ENCODE data around the gene EPHA6.
"Not testable (repeated sequence)": the region's sequence is repeated elsewhere in the genome, so short reads cannot be mapped to it uniquely, and the experiment has no call there.

EPHA6 gene

DNA sequence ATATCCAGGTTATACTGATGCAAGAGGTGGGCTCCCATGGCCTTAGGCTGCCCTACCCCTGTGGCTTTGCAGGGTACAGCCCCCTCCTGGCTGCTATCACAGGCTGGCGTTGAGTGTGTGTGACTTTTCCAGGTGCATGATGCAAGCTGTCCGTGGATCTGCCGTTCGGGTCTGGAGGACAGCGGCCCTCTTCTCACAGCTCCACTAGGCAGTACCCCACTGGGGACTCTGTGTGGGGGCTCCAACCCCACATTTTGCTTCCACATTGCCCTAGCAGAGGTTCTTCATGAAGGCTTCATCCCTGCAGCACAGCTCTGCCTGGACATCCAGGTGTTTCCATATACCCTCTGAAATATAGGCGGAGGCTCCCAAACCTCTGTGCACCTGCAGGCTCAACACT is 610.6 kb downstream of the EPHA6 start:
- in situ Hi-C loops (cut with HindIII; ENCODE audit: low sequenced_read_pairs): no loop called here

DNA sequence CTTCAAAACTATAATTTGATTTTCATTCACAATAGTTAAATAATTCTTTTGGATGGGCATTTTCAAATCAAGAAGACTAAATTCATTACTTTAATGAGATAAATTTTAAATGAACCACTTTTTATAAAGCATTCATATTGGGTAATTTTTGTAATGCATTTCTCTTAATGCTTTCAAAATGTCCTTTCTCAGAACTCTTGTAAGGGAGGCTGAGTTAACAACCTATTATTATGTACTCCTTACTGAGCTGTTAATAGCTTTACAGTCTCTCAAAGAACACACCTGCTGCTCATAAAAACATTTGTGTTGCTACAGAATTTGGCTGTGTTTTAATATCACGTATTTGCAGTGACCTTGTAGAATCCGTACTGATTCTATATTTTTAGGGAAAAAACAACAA is 616.2 kb downstream of the EPHA6 start:
- in situ Hi-C loops (cut with HindIII; ENCODE audit: low sequenced_read_pairs): no loop called here

DNA sequence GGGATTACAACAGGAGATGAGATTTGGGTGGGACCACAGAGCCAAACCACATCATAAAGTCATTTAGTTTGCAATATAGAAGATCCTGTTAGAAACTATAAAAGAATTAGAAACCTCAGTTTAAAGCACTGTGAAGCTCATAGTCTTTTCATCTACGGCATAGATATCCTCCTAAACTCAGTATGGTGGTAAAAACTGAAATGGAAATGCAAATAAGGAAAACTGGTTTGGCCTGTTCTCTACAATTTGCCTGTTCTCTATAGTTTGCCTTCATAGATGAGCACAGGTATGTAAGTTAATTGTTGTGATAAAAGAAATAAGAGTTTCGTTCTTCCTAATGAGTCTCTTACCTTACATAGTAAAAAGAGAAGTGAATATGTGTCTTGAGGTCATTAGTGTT is 618.5 kb downstream of the EPHA6 start:
- in situ Hi-C loops (cut with HindIII; ENCODE audit: low sequenced_read_pairs): no loop called here

DNA sequence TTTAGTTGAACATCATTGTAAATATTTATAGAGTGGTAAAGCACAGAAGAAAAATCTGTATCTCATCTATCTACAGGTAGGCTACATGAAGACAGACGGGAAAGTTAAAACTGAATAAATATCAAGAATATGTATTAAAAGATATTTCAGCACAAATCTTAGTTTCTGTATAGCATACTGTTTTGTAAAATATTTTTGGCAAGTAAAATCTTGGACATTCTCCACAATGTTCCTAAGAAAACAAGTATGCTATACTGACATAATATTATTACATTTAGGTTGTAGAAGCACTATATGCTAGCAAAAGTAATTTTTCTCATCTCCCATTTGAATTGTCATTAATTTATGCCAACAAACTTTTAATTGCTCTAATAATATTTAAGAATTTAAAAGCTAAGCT is 623.7 kb downstream of the EPHA6 start:
- in situ Hi-C loops (cut with HindIII; ENCODE audit: low sequenced_read_pairs): no loop called here

DNA sequence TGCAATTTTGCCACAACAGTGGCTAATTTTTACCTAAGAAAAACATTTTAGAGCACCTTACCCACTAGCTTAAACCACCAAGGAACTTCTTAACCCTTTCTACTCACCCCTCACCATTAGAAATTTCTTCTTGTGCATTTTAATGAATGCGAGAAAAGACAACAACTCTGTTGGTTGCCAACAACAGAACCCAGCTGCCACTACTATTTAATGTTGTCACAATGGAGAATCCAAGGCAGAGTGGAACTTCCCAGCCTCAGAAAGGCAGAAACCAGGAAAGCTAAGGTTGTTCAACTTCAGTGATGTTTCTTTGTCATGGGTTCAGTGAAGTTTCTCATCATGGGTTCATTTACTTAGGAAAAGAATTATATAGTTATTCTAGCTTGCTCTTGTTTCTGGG is 625.0 kb downstream of the EPHA6 start:
- in situ Hi-C loops (cut with HindIII; ENCODE audit: low sequenced_read_pairs): no loop called here

DNA sequence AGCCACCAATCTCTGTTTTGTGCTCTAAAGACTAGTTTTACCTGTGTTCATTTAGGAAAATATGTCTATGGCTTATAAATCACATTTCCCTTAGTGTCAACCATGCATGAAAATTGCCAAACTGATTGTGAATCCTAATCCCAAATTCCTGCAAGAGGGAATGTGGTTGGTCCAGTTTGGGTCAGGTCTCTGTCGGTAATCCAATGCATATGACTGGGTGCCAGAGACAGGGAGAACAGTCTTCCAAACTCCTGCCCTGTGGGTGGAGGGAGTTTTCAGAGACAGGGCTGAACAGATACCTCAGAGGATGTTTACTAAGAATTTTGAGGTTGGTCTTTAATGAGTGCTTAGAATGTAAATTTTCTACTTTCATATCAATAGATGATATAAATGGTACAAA is 649.6 kb downstream of the EPHA6 start:
- in situ Hi-C loops (cut with HindIII; ENCODE audit: low sequenced_read_pairs): no loop called here

DNA sequence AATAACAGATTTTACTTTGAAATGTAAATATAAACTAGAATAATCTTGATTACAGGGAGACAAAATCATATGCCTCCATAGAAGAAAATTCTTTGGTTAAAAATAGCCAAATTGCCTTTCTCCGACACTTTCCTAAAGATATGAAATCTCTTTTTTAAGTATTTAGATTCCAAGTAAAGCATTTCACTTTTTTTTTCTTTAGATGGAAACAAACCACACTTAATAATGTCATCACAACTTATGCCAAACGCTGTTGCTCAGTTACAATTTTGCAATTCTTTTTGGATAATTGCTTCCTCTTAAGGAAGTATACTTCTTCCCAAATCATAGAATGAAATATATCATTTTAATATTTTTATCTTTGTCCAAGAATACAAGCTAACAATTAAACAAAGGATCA is 656.1 kb downstream of the EPHA6 start:
- in situ Hi-C loops (cut with HindIII; ENCODE audit: low sequenced_read_pairs): no loop called here

DNA sequence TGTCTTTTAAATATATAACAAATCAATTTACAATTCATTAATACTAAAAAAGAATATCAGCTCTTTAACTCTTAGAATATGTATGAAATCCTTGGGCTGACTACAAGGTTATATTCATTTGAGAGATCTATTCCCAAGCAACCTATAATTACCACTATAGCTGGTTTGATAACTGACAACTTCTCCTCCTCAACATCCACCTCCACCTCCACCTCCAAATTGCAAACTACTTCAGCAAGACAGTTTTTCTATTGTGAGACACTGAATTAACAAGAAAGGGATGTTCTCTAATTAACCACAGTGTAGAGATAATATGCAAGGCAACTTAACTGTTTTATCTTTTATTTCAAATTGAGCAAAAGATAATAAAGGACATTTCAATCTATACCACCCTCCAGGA is 665.3 kb downstream of the EPHA6 start:
- in situ Hi-C loops (cut with HindIII; ENCODE audit: low sequenced_read_pairs): no loop called here

DNA sequence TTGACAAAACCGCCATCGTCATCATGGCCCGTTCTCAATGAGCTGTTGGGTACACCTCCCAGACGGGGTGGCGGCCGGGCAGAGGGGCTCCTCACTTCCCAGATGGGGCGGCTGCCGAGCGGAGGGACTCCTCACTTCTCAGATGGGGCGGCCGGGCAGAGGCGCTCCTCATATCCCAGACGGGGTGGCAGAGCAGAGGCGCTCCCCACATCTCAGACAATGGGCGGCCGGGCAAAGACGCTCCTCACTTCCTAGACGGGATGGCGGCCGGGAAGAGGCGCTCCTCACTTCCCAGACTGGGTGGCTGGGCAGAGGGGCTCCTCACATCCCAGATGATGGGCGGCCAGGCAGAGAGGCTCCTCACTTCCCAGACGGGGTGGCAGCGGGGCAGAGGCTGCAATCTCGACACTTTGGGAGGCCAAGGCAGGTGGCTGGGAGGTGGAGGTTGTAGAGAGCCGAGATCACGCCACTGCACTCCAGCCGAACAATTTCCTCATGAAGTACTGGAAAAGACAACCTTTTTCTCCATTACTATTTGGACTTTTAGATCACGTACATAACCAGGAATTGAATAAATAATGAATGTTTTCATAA is 666.4 kb downstream of the EPHA6 start:
- in situ Hi-C loops (cut with HindIII; ENCODE audit: low sequenced_read_pairs): not testable (repeated sequence)

DNA sequence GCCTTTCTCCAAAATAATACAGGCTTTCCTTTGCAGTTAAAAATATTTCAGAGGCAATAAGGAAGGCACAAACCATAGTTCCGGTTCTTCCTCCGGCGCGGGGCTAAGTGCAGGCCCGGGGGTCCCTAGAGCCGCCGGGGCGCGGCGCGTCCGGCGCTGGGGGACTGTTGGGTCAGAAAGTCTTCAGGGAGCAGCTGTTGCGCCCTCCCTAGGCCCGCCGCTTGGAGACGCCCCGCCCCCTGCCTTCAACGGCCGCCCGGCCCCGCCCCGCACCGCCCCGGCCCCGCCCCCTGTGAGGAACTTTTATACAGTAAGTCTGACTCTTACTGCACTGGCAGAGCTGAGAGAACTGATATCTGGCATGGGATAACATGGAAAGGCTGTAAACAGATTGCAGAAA is 667.0 kb downstream of the EPHA6 start:
- in situ Hi-C loops (cut with HindIII; ENCODE audit: low sequenced_read_pairs): no loop called here

DNA sequence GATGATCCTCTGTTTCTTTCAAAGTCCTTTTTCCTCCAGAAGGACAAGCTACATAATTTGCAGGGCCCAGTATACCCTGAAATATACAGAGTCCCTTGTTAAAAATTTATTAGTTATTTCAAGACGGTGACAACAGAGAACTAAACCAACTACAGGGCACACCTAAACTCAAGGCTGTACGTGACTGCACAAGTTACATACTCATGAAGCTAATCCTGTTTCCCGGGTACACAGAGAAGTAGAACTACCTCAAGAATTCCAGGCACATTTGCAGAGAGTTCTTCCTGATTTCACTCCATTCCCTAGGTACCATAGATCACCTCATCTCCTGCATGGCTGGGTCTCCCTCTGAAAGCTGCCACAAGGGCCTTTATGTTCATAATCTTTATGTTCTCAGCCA is 670.8 kb downstream of the EPHA6 start:
- in situ Hi-C loops (cut with HindIII; ENCODE audit: low sequenced_read_pairs): no loop called here

DNA sequence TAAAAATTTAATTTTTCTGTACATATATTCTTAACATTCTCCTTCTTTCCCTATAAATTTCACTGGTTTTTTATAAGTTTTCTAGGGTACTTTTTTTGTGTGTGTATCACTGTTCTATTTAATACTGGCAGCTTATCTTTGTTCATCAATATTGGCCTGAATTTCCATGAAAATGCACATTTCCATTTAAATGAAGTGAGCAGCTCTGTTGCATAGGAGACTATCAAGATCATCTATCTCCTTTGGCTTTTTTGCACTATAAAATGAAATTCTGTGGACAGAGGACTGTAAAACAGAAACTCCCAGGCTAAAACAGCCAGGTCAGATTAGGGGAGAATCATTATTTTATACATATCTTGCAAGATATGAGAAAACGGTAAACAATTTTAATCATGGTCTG is 673.2 kb downstream of the EPHA6 start:
- in situ Hi-C loops (cut with HindIII; ENCODE audit: low sequenced_read_pairs): no loop called here

DNA sequence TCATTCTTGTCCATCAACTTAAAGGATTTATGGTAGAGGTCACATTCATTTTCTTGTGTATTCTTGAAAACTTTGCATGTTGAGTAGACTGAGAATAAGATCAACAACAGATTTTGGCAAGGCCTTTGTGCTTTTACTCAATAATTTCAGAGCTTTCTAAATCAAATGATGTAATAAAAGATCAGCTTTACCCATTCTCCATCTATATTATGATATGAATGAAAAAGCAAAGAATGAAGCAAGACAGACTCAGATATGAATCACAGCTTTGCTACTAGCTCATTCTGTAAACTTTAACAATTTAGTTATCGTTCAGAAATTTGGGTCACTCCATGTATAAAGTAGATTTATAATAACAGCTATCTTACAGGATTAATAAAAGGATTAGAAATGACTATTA is 674.3 kb downstream of the EPHA6 start:
- in situ Hi-C loops (cut with HindIII; ENCODE audit: low sequenced_read_pairs): no loop called here

DNA sequence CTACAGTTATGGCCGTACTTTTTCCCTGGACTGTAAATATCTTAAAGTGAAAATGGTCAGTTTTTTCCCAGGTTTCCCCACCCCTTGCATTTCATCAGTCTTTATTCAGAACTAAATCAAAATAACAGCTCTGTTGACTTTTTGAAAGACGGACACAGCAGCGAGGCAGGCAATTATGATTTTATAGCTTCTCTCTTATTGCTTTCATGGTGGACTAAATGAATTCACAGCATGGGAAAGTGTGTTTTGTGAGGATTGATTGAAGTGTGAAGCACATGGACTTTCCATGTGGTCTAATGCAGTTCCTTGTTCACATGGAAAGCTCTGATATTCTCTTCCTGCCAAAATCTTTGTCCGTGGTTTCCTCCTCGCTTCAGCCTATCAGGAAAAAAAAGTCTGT is 681.5 kb downstream of the EPHA6 start:
- in situ Hi-C loops (cut with HindIII; ENCODE audit: low sequenced_read_pairs): no loop called here

DNA sequence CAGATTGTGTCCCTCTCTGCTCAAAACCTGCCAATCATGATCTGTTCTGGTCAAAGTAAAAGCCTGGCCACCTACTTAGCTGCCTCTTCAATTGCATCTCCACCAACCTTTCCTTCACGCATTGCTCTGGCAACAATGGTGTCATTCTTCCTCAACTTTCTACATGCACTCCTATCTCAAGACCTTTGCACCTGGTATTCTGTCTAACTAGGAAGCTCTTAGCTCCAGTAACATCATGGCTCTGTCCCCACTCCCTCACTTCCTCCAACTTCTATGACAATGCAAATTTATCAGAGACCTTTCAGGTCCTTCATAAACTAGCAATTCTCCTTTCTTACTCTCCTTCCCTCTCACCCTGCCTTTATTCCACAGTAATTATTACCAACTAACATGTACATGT is 682.7 kb downstream of the EPHA6 start:
- in situ Hi-C loops (cut with HindIII; ENCODE audit: low sequenced_read_pairs): no loop called here

DNA sequence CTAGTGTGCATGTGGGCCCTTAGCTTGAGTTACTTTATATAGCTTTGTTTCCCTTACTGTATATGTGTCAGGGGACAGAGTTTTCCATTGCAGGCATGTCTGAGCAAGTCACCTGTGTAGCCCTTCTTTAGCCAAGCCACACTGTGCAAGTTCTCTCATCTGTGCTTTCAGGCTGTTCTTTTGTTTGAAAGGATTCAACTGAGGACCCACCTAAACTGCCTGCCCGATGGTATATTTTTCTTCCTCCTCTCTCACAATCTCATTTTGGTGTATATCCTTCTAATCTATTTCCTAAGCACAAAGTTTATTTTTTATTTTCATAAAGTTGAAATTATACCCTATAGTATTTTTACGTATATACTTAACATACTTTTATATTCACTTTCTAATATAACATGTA is 690.1 kb downstream of the EPHA6 start:
- in situ Hi-C loops (cut with HindIII; ENCODE audit: low sequenced_read_pairs): no loop called here

DNA sequence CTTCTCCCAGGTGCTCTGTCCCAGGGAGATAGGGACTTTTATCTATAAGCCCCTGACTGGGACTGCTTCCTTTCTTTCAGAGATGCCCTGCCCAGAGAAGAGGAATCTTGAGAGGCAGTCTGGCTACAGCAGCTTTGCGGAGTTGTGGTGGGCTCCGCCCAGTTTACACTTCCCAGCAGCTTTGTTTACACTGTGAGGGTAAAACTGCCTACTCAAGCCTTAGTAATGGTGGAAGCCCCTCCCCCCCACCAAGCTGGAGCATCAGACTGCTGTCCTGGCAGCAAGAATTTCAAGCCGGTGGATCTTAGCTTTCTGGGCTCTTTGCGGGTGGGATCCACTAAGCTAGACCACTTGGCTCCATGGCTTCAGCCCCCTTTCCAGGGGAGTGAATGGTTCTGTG is 696.4 kb downstream of the EPHA6 start:
- in situ Hi-C loops (cut with HindIII; ENCODE audit: low sequenced_read_pairs): no loop called here

DNA sequence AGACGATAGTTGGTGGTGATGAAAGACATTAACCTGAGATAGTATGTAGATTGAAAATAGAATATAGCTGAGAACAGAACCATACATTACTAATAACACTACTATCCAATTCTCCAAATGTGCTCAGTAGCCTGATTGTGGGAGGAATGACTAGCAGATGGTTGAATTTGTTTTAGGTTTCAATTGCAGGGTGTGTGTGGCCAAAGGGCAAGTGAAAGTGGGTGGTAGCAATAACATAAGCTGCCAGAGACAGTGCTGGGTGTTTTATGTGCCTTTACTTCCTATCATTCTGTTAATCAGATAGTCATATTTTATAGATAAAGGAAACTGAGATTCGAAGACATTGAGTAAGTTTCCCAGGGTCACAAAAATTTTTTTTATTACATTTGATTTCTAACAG is 700.7 kb downstream of the EPHA6 start:
- in situ Hi-C loops (cut with HindIII; ENCODE audit: low sequenced_read_pairs): no loop called here

DNA sequence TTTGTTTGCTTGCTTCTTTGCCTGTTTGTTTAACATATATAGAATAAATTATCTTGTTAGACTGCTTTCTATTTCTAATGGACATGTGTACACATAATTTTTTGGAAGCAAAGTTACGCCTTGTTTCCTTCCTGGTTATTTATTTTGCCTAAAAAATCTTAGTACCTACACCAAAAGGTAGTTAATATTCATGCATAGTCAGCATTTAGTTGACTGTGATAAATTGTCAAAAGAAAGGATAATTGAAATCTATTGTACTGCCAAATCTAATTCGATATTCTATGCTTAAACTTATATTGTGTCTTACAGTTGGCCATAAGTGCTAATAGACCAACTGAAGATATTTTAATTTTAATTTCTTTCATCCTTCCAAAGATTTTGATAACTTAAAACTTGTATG is 716.3 kb downstream of the EPHA6 start:
- in situ Hi-C loops (cut with HindIII; ENCODE audit: low sequenced_read_pairs): no loop called here

DNA sequence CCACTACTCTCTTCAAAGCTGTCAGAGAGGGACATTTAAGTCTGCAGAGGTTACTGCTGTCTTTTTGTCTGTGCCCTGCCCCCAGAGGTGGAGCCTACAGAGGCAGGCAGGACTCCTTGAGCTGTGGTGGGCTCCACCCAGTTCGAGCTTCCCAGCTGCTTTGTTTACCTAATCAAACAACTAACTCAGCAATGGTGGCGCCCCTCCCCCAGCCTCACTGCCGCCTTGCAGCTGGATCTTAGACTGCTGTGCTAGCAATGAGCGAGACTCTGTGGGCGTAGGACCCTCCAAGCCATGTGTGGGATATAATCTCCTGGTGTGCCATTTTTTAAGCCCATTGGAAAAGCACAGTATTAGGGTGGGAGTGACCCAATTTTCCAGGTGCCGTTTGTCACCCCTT is 733.2 kb downstream of the EPHA6 start:
- in situ Hi-C loops (cut with HindIII; ENCODE audit: low sequenced_read_pairs): not testable (repeated sequence)

DNA sequence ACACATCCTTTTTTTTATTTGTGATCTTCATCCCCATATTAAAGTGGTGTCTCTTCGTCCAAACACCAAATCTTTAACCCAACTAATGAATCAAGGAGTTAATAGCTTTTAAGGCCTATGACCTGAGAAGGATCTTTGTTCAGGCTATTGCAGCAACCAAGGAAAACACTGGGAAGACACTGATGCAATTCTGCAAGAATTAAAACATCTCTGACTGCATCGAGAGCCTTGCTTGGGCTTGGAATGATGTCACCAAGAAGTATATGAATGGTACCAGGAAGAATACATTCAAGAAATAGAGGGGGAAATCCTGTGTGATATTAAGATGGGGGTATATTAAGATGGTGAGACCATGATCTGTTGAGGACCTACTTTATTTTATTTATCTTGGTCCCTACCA is 736.0 kb downstream of the EPHA6 start:
- in situ Hi-C loops (cut with HindIII; ENCODE audit: low sequenced_read_pairs): no loop called here

DNA sequence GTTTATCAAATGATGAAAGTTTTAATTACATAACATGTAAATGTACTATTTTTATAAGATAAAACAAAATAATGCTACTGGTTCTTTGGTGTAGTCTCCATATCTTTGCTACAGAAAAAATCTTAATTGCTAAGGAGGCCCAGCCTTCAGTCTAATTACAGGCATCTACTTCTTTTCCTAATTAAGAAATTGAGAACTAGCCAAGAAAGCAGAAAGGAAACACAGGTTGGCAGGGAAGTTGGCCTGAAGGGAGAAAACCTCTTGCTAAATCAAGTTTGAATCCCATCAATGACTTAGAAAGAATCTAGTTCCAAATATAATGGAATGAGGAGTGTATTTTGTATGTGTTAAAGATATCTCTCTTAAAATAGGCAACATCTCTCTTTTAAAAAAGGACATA is 737.8 kb downstream of the EPHA6 start:
- in situ Hi-C loops (cut with HindIII; ENCODE audit: low sequenced_read_pairs): no loop called here

DNA sequence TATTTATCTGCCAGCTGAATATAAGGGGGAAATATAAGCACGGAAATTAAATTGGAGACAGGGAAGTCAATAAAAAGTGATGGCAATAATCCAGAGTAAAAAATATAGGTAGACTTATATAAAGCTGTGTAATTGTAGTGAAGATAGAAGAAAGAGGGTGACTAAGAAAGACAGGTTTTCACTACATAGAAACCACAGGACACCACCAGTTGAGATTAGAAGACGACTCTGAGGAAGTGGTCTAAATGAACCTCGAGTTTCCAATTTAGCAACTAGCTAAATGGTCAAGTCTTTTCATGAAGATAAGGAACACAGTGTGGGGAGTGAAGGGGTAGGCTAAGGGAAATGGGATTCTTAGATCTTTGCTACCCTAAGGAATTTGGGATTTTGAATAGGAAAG is 761.3 kb downstream of the EPHA6 start:
- in situ Hi-C loops (cut with HindIII; ENCODE audit: low sequenced_read_pairs): no loop called here

DNA sequence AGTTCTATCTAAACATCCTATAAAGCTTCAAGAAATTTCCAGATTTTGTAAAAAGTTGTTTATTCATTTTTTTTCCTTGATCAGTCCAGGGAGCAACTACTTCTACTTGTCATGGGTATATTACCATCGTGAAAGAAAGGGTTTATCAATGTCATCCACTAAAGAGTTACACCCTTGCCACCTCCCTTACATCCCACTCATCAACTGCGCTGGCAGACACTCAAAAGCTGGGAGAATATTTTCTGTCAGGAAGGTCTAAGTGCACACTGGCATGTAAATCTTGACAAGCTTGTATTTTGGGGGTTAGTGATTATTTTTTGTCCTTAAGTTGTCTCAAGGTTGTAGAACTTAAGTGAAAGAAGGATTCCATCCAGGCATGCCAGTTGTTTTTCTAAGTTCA is 761.8 kb downstream of the EPHA6 start:
- in situ Hi-C loops (cut with HindIII; ENCODE audit: low sequenced_read_pairs): no loop called here

All from DLD1 (cell line).